Stimulated activated CD4-positive, alpha-beta T cell treated with anti-CD3 and anti-CD28 coated beads, Interleukin-1b, Interleukin-23, amount 100 ng/mL, for 1 hour (primary cell): ENCODE results near the gene SNX9.

Experiments
- DNase-seq, 2 donors: peaks; one replicate each; pipeline ENCODE4 v3.0.0-alpha.2; 2020; ENCODE audit warnings: low read depth in 2 of 2

Gene SNX9

GRCh38 chr6:157978021-157978783 is 155.2 kb downstream of the SNX9 start:
- no peak for DNase-seq

- DNase-seq: no peak
Measured at GRCh38 chr6:157980288-157981131, 157.5 kb downstream of the SNX9 start.

- DNase-seq: no peak
Measured at GRCh38 chr6:157981132-157981394, 158.0 kb downstream of the SNX9 start.

- DNase-seq: peak; percentile 57 to 68
Measured at GRCh38 chr6:157981395-157982101, 158.5 kb downstream of the SNX9 start, which contains the start of gene SYNJ2. Gene SYNJ2, plus strand, starts transcription at chr6:157981863. Its CDS starts 99 bp downstream, at chr6:157981962.

- no peak for DNase-seq
Measured at GRCh38 chr6:157982102-157982562, 159.1 kb downstream of the SNX9 start.

GRCh38 chr6:157982563-157983405 is 159.7 kb downstream of the SNX9 start:
- no peak for DNase-seq

GRCh38 chr6:157983406-157984119 is 160.5 kb downstream of the SNX9 start:
- DNase-seq: no peak

- DNase-seq: no peak
Measured at GRCh38 chr6:157984128-157984527, 161.1 kb downstream of the SNX9 start.

- DNase-seq: no peak
Measured at GRCh38 chr6:157984686-157985225, 161.7 kb downstream of the SNX9 start.

GRCh38 chr6:157985378-157986155 is 162.5 kb downstream of the SNX9 start:
- no peak for DNase-seq

GRCh38 chr6:157987788-157988699 is 165.0 kb downstream of the SNX9 start:
- no peak for DNase-seq

GRCh38 chr6:157988700-157989063 is 165.6 kb downstream of the SNX9 start:
- DNase-seq: no peak

GRCh38 chr6:157989541-157990289 is 166.7 kb downstream of the SNX9 start:
- no peak for DNase-seq

- DNase-seq: no peak
Measured at GRCh38 chr6:157990321-157991066, 167.4 kb downstream of the SNX9 start.

- no peak for DNase-seq
Measured at GRCh38 chr6:157991067-157991432, 168.0 kb downstream of the SNX9 start.

- DNase-seq: no peak
Measured at GRCh38 chr6:157993076-157993475, 170.0 kb downstream of the SNX9 start.

- no peak for DNase-seq
Measured at GRCh38 chr6:157994125-157994795, 171.2 kb downstream of the SNX9 start.
